IPS-20b (cell line): ENCODE data around the gene RBM12.
"Not testable (repeated sequence)": the region's sequence is repeated elsewhere in the genome, so short reads cannot be mapped to it uniquely, and the experiment has no call there.

Source experiments
- H3K27ac ChIP-seq: one replicate; pipeline ENCODE4 v1.5.1; 2013; ENCODE audit warnings: low read length
- H3K27me3 ChIP-seq: 2 replicates; pipeline ENCODE4 v1.6.1; 2013; ENCODE audit warnings: mild to moderate bottlenecking, low read length, inconsistent platforms; ENCODE audit not compliant: insufficient read depth
- H3K36me3 ChIP-seq: 2 replicates; pipeline ENCODE4 v1.6.1; 2013; ENCODE audit warnings: low read depth, mild to moderate bottlenecking, inconsistent platforms, low read length, moderate library complexity; ENCODE audit not compliant: insufficient read depth
- H3K4me1 ChIP-seq: 2 replicates; pipeline ENCODE4 v1.6.1; 2013; ENCODE audit warnings: mild to moderate bottlenecking, control low read depth, inconsistent platforms, low read length, moderate library complexity; ENCODE audit not compliant: insufficient read depth
- H3K4me3 ChIP-seq: 2 replicates; pipeline ENCODE4 v1.5.1; 2013; ENCODE audit warnings: mild to moderate bottlenecking, low read length, inconsistent platforms
- H3K9ac ChIP-seq: 2 replicates; pipeline ENCODE4 v1.6.1; 2013; ENCODE audit warnings: low read depth, mild to moderate bottlenecking, inconsistent platforms, low read length, moderate library complexity
- H3K9me3 ChIP-seq: 2 replicates; pipeline ENCODE4 v1.6.1; 2013; ENCODE audit warnings: mild to moderate bottlenecking, low read depth, low read length, inconsistent platforms; ENCODE audit not compliant: insufficient read depth

The RBM12 gene

DNA sequence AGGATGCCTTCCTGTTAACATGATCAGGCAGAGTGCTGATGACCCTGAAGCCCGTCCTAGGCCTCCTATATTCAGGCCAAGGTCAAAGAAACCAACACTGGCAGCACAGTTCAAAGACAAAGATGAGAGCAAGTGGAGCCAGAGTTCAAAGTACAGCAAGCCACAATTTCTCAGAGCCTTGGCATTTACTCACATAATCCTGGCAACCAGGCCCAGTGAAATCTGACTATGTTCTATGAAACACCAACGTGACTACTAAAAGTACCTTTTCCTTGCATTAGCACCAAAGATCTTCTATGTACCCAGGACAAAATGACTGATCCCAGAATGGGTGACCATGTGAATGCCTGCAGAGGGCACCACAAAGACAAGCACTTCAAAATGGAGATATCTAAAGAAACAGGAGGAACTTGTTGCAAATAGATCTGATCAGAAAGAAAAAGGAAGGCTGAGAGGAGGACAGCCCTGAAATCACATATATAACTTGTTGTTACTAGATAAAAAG is 30.6 kb upstream of the RBM12 start:
- Histone ChIP-seq H3K36me3 (peaks cover 11% of the 10 kb centered on the region), H3K27ac (no peak overlapping the region), H3K4me1 (no peaks in the 10 kb centered on the region), H3K9me3 (no peaks in the 10 kb centered on the region), H3K27me3 (no peaks in the 10 kb centered on the region), H3K9ac (no peak overlapping the region), H3K4me3 (no peak overlapping the region)

DNA sequence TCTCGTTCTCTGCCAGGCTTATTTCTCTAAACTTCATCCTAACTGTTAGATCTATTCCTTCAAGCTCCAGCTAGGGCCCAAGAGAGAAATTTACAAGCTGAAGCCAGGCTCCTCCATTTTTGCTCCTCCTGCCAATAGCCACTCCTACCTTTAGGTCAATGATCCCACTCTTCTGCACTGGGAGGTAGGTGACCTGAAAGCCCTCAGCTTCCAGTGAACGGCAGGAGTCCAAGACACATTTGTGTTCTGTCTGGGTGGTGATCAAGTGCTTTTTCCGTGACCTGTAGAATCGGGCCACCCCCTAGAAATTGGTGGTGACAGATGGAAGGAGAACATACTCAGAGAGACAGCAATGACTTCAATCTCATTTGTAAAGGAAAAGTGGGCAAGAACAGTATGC is 25.6 kb upstream of the RBM12 start:
- no peaks in the 10 kb centered on the region for H3K4me1 ChIP-seq
- no peak overlapping the region for H3K9ac ChIP-seq
- H3K27me3 ChIP-seq, result no peaks in the 10 kb centered on the region
- H3K4me3 ChIP-seq, result no peak overlapping the region
- H3K9me3 ChIP-seq, result peaks cover 13% of the 10 kb centered on the region; the same call in 1 of the 2 replicates
- peaks cover 25% of the 10 kb centered on the region for H3K36me3 ChIP-seq
- H3K27ac ChIP-seq, result no peak overlapping the region

DNA sequence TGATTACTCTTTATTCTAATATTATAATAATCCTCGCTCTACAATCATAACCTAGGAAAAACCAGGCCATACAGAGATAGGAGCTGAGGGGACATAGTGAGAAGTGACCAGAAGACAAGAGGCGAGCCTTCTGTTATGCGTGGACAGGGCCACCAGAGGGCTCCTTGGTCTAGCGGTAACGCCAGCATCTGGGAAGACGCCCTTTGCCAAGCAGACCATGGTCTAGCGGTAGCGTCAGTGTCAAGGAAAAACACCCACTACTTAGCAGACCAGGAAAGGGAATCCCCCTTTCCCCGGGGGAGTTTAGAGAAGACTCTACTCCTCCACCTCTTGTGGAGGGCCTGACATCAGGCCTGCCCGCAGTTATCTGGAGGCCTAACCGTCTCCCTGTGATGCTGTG is 22.2 kb upstream of the RBM12 start:
- Histone ChIP-seq H3K9me3 (peaks cover 13% of the 10 kb centered on the region; the same call in 1 of the 2 replicates), H3K36me3 (peaks cover 23% of the 10 kb centered on the region)
- not testable (repeated sequence) for H3K4me1 ChIP-seq, H3K4me3 ChIP-seq, H3K9ac ChIP-seq, H3K27me3 ChIP-seq, H3K27ac ChIP-seq

DNA sequence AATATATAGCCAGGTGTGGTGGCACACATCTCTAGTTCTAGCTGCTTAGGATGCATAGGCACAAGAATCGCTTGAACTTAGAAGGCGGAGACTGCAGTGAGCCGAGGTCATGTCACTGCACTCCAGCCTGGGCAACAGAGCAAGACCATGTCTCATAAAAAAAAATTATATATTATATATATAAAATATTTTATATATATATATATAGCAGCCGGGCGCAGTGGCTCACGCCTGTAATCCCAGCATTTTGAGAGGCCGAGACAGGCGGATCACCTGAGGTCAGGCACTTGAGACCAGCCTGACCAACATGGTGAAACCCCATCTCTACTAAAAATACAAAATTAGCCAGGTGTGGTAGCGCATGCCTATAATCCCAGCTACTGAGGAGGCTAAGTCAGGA is 20.7 kb upstream of the RBM12 start:
- not testable (repeated sequence) for H3K4me3 ChIP-seq, H3K27ac ChIP-seq
- H3K36me3 ChIP-seq, result peaks cover 20% of the 10 kb centered on the region

DNA sequence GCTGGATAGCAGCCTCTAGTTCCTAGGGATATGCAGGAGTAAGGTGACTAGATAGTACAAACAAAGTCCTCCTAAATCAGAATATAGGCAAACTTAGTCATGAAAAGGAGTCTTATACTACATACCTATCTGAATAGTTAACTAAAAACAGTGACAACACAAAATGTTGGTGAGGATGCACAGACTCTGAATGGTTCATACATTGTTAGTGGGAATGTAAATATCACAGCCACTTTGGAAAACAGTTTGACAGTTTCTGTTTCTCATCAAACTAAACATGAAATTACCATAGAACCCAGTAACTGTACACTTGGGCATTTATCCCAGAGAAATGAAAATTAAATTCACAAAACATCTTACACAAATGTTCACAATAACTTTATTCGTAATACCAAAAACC is 17.3 kb upstream of the RBM12 start:
- Histone ChIP-seq H3K4me1 (no peaks in the 10 kb centered on the region), H3K9ac (no peak overlapping the region), H3K4me3 (no peak overlapping the region), H3K36me3 (peaks cover 1% of the 10 kb centered on the region; the same call in 1 of the 2 replicates), H3K27me3 (no peaks in the 10 kb centered on the region), H3K9me3 (no peaks in the 10 kb centered on the region), H3K27ac (no peak overlapping the region)

More for the DNA sequence above, 20.7 kb upstream of the RBM12 start:
- H3K27me3 ChIP-seq, H3K9ac ChIP-seq, H3K4me1 ChIP-seq: not testable (repeated sequence)
- peaks cover 13% of the 10 kb centered on the region; the same call in 1 of the 2 replicates for H3K9me3 ChIP-seq

DNA sequence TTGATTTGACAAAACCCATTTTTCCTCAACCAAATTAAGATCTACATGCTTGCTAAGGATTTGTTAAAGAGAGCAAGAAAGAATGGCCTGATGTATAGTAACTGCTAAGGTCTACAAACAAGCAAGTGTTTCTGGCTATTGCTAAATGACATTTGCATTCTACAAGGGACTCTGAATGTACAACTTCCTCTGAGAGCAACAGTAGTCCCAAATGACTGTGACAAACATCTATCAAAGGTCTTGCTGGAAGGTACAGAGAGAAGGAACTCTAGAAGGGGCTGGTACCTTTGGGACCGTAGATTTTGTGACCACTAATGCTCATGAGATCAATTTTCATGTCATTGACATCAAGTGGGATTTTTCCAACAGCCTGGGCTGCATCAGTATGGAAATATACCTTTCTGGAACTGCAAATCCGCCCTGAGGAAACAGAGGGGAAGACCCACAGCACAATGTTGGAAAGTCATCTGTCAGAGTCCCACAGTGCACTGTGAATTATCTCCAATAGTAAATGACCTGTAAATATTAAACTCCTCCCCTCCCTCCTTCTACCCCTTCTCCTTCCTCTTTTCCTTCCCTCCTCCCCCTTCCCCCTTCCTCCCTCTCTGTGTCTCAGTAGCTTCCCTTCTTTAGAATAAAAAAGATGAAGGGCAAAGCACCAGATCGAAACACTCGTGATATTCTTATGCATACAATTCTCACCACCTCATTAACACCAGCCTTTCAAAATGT is 15.9 kb upstream of the RBM12 start:
- no peak overlapping the region for H3K9ac ChIP-seq

DNA sequence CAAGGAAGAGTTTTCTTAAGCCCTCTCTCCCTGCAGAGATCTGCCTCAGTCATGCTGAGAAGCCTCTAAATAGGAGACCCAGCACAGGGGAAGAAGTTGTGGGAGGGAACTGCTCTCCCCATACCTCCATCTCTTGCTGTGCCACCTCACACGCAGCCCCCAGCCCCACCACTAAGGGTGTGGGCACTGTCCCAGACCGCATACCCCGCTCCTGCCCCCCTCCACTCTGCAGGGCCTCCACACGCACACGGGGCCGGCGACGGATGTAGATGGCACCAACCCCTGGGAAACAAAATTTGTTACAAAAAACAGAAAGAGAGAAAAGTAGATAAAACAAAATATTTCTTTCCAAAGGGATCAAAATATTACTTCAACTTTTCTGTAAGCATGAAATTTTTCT is 10.2 kb upstream of the RBM12 start:
- no peaks in the 10 kb centered on the region for H3K27me3 ChIP-seq
- H3K27ac ChIP-seq, result no peak overlapping the region
- H3K4me3 ChIP-seq, result no peak overlapping the region
- no peaks in the 10 kb centered on the region for H3K9me3 ChIP-seq
- no peaks in the 10 kb centered on the region for H3K4me1 ChIP-seq
- no peak overlapping the region for H3K9ac ChIP-seq
- H3K36me3 ChIP-seq, result peaks cover 28% of the 10 kb centered on the region

More for the DNA sequence above, 15.9 kb upstream of the RBM12 start:
- Histone ChIP-seq H3K4me3 (no peak overlapping the region), H3K27ac (no peak overlapping the region), H3K27me3 (no peaks in the 10 kb centered on the region), H3K4me1 (no peaks in the 10 kb centered on the region), H3K9me3 (no peaks in the 10 kb centered on the region), H3K36me3 (no peaks in the 10 kb centered on the region)

DNA sequence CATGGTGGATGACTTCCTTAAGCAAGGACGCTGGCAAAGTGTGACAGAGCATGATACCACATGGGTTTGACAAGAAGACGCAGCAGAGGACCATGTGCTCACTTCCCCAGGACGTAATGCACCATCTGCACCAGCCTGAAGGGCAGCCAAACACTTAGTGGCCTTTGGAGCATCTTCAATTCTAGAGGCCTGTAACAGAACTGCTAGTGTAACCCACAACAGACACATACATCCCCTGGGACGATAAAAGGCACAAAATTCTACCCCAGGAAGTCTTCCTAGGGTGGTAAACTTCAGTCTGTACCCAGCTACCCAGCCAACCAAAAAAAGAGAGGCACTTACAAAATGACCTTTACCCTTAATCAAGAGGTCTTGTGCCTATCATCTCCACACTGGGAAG is 9.2 kb upstream of the RBM12 start:
- no peaks in the 10 kb centered on the region for H3K27me3 ChIP-seq
- no peak overlapping the region for H3K4me3 ChIP-seq
- H3K9me3 ChIP-seq, result no peaks in the 10 kb centered on the region
- H3K27ac ChIP-seq, result no peak overlapping the region
- no peaks in the 10 kb centered on the region for H3K4me1 ChIP-seq
- H3K36me3 ChIP-seq, result peaks cover 34% of the 10 kb centered on the region
- no peak overlapping the region for H3K9ac ChIP-seq

DNA sequence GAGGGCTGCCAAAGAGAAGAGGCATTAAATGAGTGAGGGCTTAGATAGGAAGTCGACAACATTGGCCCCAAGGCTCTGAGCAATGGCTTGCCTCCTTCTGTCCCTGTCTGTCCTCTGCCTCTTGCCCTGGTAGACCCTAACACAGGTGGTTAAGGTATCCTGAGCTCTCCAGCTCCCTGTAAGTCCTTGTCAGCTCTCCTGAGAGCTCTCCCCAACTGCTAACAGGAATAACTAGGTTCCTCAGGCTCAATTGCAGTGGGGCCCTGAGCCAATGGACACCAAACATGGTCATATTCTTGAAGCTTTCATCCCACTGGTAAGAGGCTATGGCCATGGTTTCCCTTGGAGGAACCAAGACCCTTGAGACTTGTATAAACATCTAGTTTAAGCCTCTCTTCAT is 5.0 kb upstream of the RBM12 start:
- no peak overlapping the region for H3K4me3 ChIP-seq
- peaks cover 37% of the 10 kb centered on the region for H3K36me3 ChIP-seq
- H3K27me3 ChIP-seq, result no peaks in the 10 kb centered on the region
- no peak overlapping the region for H3K27ac ChIP-seq
- no peaks in the 10 kb centered on the region for H3K4me1 ChIP-seq
- no peaks in the 10 kb centered on the region for H3K9me3 ChIP-seq
- no peak overlapping the region for H3K9ac ChIP-seq

DNA sequence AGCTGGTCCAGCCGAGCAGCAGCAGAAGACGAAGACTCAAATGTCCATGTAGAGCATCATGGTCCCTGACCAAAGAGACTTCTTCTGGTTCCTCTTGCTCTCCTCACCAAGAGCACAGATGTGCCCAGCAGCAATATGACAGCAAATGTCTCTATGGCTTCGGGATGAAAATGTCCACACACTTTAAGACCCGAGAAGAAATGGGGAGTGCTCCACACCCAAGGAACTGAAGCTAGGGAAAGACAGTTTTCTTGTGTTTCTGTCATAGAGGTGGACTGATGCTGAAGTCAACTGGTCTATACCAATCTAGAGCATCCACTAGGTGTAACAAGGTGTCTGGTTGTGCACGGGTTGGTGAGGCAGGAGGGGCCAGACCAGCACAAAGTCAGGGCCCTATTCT is 4.5 kb upstream of the RBM12 start:
- H3K27ac ChIP-seq, result no peak overlapping the region
- H3K9ac ChIP-seq, result no peak overlapping the region
- no peaks in the 10 kb centered on the region for H3K4me1 ChIP-seq
- no peaks in the 10 kb centered on the region for H3K27me3 ChIP-seq
- no peak overlapping the region for H3K4me3 ChIP-seq
- no peaks in the 10 kb centered on the region for H3K9me3 ChIP-seq
- H3K36me3 ChIP-seq, result peaks cover 33% of the 10 kb centered on the region

DNA sequence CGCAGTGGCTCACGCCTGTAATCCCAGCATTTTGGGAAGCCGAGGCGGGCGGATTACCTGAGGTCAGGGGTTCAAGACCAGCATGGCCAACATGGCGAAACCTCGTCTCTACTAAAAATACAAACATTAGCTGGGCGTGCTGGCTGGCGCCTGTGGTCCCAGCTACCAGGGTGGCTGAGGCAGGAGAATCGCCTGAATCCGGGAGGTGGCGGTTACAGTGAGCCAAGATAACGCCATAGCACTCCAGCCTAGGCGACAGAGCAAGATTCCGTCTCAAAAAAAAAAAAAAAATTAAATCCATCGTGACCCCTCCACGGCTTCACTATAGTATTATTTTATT is 1.2 kb upstream of the RBM12 start:
- H3K27me3 ChIP-seq, result no peaks in the 10 kb centered on the region
- no peak overlapping the region for H3K27ac ChIP-seq
- peaks cover 19% of the 10 kb centered on the region for H3K36me3 ChIP-seq
- no peaks in the 10 kb centered on the region for H3K9me3 ChIP-seq
- H3K4me1 ChIP-seq, result peaks cover 14% of the 10 kb centered on the region; the same call in 1 of the 2 replicates
- no peak overlapping the region for H3K9ac ChIP-seq
- no peak overlapping the region for H3K4me3 ChIP-seq
